SK-N-MC (cell line): ENCODE results near the gene SLC9A3.
A peak's percentile ranks its signal among the peaks of the same experiment; 100 is the strongest.

Experiments
- DNase-seq: peaks from one replicate; pipeline ENCODE4 v3.0.0-alpha.2; 2011; ENCODE audit warnings: low read depth, low spot score
- H3K27ac ChIP-seq: fragments of 200-600 bp; sonication (generic); 2 replicates; pipeline ENCODE4 v1.5.1; 2016; ENCODE audit warnings: mixed run types
- H3K36me3 ChIP-seq: fragments of 200-600 bp; sonication (generic); 2 replicates; pipeline ENCODE4 v1.6.1; 2017; ENCODE audit warnings: antibody characterized with exemption, low read length, mixed read lengths; ENCODE audit not compliant: insufficient read depth
- H3K4me3 ChIP-seq: fragments of 200-600 bp; sonication (generic); 2 replicates; pipeline ENCODE4 v1.5.1; 2016
- H3K9ac ChIP-seq: fragments of 200-600 bp; sonication (generic); 2 replicates; pipeline ENCODE4 v1.8.0; 2017; ENCODE audit warnings: mixed run types, mixed read lengths; ENCODE audit not compliant: insufficient read length
- H3K9me3 ChIP-seq: fragments of 200-600 bp; sonication (generic); 2 replicates; pipeline ENCODE4 v1.6.1; 2017; ENCODE audit warnings: low read depth, mild to moderate bottlenecking, antibody characterized with exemption, low read length, moderate library complexity, mixed read lengths
- EZH2 ChIP-seq: fragments of 200-600 bp; sonication (generic); IDR thresholded peaks from one replicate; pipeline ENCODE4 v1.6.1; 2017; ENCODE audit warnings: antibody characterized with exemption
- FOXP2 ChIP-seq: optimal IDR thresholded peaks from 2 replicates; pipeline ENCODE3; 2011; ENCODE audit warnings: mild to moderate bottlenecking, moderate library complexity; ENCODE audit not compliant: insufficient read depth; ENCODE audit errors: extremely low read length, control extremely low read depth
- POLR2AphosphoS5 ChIP-seq: IDR thresholded peaks from 2 replicates; pipeline ENCODE4 v1.6.1; 2012; ENCODE audit warnings: mild to moderate bottlenecking, low read depth, low read length, borderline replicate concordance

SLC9A3 gene

DNA sequence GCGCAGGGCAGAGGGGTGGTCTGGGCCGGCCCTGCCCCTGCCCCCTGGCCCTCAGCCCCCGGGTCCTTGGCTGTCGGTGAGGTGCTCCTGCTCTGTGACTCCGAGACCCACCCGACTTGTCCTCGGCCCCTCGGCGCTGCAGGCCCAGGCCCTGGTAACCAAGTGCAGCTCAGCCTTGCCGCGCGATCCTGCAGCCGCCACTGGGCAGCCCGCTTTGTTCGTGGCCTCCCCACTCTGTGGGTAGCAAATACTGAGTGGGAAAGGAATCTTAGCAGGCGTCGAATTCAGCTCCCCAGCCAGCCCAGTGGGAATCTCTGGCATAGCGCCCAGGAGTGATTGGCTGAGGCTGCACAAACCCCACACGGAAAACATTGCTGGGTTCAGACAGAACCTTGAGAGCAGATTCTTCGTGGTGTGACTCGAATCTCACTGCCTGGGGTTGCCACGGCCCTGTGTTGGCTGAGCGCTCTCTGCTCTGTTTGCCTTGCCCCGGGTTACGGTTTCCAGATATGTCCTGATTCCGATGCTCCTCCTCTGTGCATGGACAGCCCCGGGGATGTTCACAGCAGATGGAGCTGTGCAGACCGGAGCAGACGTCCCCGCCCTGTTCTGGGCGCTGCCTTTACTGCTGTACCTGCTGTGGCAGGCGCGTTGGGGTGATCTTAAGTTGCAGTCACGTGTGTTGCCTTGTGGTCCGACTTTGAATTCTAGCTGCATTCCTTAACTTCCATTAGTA lies 94.6 kb downstream of the SLC9A3 start:
- Histone ChIP-seq H3K27ac (peak overlapping the region; percentile 70; the same call in 1 of the 2 replicates), H3K9me3 (no peaks in the 10 kb centered on the region), H3K9ac (no peak overlapping the region), H3K4me3 (no peak overlapping the region), H3K36me3 (peaks cover 34% of the 10 kb centered on the region; the same call in 1 of the 2 replicates)
- TF ChIP-seq FOXP2 (no peak), EZH2 (no peak), POLR2AphosphoS5 (no peak)
- DNase-seq = no peak

DNA sequence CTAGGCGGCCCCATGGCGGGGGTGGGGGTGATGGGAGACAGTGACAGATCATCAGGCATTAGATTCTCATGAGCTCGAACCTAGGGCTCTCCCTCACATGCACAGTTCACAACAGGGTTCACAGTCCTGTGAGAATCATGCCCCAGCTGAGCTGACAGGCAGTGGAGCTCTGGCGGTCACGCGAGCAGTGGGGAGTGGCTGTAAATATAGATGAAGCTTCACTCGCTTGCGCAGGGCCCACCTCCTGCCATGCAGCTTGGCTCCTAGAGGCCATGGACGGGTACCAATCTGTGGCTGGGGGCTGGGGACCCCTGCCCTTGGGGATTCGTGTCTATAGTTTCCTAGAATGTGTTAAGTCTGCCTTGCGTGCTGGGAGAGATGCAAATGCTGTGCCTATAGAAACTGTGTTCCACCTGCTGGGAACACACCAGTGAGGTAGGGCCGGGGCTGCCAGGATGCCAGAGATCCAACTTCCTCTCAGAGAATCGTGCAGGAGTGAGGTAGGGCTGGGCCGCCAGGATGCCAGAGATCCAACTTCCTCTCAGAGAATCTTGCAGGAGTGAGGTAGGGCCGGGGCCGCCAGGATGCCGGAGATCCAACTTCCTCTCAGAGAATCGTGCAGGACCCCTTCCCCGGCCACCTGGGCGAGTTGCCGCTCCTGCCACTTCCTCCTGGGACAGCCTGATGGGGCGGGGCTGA lies 95.3 kb downstream of the SLC9A3 start:
- H3K4me3 ChIP-seq = no peak overlapping the region
- peaks cover 34% of the 10 kb centered on the region; the same call in 1 of the 2 replicates for H3K36me3 ChIP-seq
- H3K27ac ChIP-seq = peak overlapping the region; percentile 70; the same call in 1 of the 2 replicates
- no peaks in the 10 kb centered on the region for H3K9me3 ChIP-seq
- H3K9ac ChIP-seq = no peak overlapping the region
- no peak for TF ChIP-seq FOXP2
- no peak for TF ChIP-seq POLR2AphosphoS5
- TF ChIP-seq EZH2 = no peak
- no peak for DNase-seq

DNA sequence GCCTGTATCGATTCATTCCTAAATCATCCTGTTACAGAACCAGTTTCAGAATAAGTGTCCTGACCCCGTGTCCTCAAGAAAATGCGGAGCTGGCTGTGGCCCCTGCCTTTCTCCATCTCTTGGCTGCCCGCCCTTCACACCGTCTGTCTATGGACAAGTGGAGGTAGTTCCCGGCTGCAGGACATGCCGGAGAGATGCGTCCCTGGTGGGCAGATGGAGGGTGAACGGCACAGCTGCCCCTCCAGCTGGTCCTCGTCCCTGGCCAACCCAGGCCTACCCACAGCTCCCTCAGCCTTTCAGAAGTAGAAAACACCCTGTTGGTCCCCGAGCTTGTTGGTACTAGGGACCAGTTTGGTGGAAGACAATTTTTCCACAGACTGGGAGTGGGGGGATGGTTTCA lies 96.0 kb downstream of the SLC9A3 start:
- Histone ChIP-seq H3K9me3 (no peaks in the 10 kb centered on the region), H3K9ac (no peak overlapping the region), H3K4me3 (no peak overlapping the region), H3K36me3 (peaks cover 34% of the 10 kb centered on the region; the same call in 1 of the 2 replicates), H3K27ac (no peak overlapping the region)
- TF ChIP-seq FOXP2 = no peak
- TF ChIP-seq EZH2 = no peak
- no peak for TF ChIP-seq POLR2AphosphoS5
- no peak for DNase-seq

DNA sequence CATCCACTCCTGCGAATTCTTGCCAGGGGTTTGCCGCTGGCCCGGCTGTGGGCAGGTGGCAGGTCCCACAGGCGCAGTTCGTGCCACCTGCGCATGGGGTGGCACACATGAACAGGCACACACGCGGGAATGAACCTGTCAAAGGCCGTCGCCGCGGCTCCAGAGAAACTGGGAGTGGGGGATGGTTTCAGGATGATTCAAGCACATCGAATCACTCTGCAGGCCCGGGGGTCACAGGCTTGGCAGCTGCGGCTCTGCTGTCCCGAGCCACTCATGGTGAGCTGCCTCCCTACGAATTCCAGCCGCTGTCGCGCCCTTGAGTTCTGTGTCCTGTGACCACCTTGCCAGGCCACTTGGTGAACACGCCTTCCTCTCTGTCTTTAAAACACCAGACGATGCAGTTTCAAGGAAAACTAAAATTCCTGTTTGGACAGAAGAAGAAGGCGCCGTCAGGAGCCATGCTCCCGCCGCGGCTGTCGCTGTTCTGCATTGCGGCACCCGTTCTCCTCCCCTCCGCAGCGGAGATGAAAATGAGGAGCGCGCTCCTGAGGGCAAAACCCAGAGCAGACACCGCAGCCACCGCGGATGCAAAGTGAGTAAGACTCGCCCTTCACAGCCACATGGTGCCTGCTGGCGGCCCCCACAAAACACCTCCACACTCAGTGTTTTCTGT lies 96.7 kb downstream of the SLC9A3 start:
- H3K9ac ChIP-seq = no peak overlapping the region
- H3K9me3 ChIP-seq = no peaks in the 10 kb centered on the region
- TF ChIP-seq FOXP2 (no peak), POLR2AphosphoS5 (no peak), EZH2 (no peak)
- H3K4me3 ChIP-seq = no peak overlapping the region
- no peak overlapping the region for H3K27ac ChIP-seq
- no peak for DNase-seq
- H3K36me3 ChIP-seq = peaks cover 34% of the 10 kb centered on the region; the same call in 1 of the 2 replicates

DNA sequence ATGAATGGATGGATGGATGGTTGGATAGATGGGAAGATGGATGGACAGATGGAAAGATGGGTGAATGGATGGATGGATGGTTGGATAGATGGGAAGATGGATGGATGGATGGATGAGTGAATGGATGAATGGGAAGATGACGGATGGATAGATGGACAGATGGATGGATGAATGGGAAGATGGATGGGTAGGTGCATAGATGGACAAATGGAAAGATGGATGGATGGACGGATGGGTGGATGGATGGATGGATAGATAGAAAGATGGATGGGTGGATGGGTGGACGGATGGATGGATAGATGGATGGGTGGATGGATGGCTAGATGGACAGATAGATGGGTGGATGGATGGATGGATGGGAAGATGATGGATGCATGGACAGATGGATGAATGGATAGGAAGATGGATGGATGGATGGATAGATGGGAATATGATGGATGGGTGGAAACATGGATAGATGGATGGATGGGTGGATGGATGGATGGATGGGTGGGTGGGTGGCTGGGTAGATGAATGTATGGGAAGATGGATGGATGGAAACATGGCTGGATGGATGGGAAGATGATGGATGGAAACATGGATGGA lies 97.8 kb downstream of the SLC9A3 start:
- H3K36me3 ChIP-seq = peaks cover 28% of the 10 kb centered on the region; the same call in 1 of the 2 replicates
- no peak overlapping the region for H3K9ac ChIP-seq
- H3K27ac ChIP-seq = no peak overlapping the region
- H3K4me3 ChIP-seq = no peak overlapping the region
- H3K9me3 ChIP-seq = no peaks in the 10 kb centered on the region
- no peak for DNase-seq
- TF ChIP-seq POLR2AphosphoS5 (no peak), EZH2 (no peak), FOXP2 (no peak)

DNA sequence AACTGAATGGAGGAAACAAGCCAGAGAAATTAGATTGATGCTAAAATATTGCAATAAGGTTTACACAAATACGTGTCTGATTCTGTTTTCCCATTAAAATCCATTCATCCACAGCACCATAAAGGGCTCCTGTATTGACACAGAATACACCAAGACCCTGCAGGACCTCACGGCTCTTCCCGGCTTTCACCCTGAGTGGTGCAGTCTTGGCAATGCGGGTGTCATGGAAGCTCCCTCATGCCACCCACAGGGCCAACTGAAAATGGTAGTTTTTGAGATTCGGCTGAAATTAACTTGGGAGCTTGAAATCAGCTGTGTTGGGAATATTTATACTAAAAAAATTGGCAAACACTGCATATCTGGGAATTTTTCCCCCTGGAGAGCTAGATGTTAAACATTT lies 98.5 kb downstream of the SLC9A3 start:
- TF ChIP-seq FOXP2 (no peak), EZH2 (no peak), POLR2AphosphoS5 (no peak)
- no peak overlapping the region for H3K9ac ChIP-seq
- H3K9me3 ChIP-seq = no peaks in the 10 kb centered on the region
- DNase-seq = no peak
- H3K4me3 ChIP-seq = no peak overlapping the region
- H3K27ac ChIP-seq = no peak overlapping the region
- H3K36me3 ChIP-seq = peaks cover 30% of the 10 kb centered on the region; the same call in 1 of the 2 replicates

DNA sequence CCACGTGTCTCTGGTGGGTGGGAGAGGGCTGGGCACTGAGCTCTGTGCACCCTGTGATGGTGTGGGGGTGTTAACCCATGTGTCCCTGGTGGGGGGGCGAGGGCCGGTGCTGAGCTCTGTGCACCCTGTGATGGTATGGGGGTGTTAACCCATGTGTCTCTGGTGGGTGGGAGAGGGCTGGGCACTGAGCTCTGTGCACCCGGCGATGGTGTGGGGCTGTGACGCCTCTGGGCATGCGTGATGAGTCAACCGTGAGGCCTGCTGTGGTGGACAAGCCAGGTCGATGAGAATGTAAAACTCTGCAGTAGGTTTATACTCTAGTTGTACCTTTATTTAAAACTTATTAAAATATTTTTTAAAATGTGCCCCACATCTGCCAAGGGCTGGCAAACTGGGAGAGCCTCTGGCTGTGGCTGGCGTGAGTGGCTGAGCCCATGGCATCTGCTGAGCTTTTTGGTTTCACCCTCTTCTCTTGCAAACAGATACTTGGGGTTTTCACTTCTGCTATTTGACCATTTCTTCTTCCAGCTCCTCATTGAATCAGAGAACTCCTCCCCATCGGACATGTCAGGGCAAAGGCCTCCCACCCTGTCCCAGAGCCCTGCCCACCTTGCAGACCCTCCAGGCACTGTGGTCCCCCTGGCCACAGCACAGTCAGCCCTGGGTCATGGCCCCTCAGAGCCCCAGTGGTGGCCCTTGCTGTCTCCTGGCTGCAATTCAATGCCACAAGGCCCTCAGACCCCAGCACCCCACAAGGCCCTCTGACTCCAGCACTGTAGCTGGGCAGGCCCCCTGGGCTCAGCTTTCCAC lies 99.7 kb downstream of the SLC9A3 start:
- DNase-seq = no peak
- no peak for TF ChIP-seq EZH2
- TF ChIP-seq FOXP2 = no peak
- Histone ChIP-seq H3K4me3 (no peak overlapping the region), H3K9ac (no peak overlapping the region), H3K27ac (no peak overlapping the region), H3K9me3 (no peaks in the 10 kb centered on the region), H3K36me3 (peaks cover 29% of the 10 kb centered on the region; the same call in 1 of the 2 replicates)

DNA sequence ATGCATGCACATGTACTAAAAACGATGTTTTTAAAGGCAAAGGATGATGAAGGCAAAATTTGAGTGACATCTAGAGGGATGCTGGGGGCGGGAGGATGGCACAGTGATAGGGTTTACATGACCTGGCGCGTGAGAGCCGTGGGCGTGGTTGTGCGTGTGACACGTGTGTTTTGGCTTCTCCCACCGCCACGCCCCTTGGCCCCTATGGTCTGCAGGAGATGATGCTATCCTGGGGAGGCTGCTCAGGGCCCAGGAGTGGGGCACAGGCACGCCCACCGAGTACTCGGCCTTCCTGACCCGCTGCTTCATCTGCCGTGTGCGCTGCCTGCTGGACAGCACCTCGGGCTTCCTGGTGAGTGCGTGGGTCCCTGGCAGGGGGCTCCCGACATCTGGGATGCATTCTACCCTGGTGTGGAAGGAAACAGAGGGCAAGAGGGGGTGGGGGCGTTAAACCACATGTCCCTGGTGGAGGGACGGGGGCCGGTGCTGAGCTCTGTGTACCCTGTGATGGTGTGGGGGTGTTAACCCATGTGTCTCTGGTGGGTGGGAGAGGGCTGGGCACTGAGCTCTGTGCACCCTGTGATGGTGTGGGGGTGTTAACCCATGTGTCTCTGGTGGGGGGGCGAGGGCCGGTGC lies 100.5 kb downstream of the SLC9A3 start:
- Histone ChIP-seq H3K4me3 (no peak overlapping the region), H3K9ac (no peak overlapping the region), H3K9me3 (no peaks in the 10 kb centered on the region), H3K36me3 (peaks cover 27% of the 10 kb centered on the region; the same call in 1 of the 2 replicates), H3K27ac (no peak overlapping the region; the same call in 1 of the 2 replicates)
- no peak for TF ChIP-seq FOXP2
- TF ChIP-seq POLR2AphosphoS5 = no peak
- no peak for TF ChIP-seq EZH2
- DNase-seq = no peak
